WTC11 (cell line): ENCODE data around the gene DCAF16. TPM values are rescaled to one million over a fixed set of nuclear protein-coding genes. Genes with fewer than 3 reads are reported as not detected.

Source experiments
- ATAC-seq: fragments of 200-7000 bp; cut with Tn5 transposase; 2 replicates; pipeline ENCODE4 v1.10.0; 2021; ENCODE audit warnings: mild to moderate bottlenecking, moderate library complexity
- CTCF ChIA-PET: fragments of 300-600 bp; sonication (Branson Sonifier 250); formaldehyde crosslinking; loops from one replicate; lab custom pipeline; 2021; ENCODE audit warnings: antibody characterized with exemption; lab: Charles Lee
- POLR2A ChIA-PET: fragments of 350-600 bp; sonication (Branson Sonifier 250); formaldehyde crosslinking; loops from one replicate; lab custom pipeline; 2021; ENCODE audit warnings: antibody characterized with exemption; lab: Charles Lee
- DNase-seq: peaks from one replicate; pipeline ENCODE4 v3.0.0; 2021; ENCODE audit warnings: low spot score
- H3K27ac Mint-ChIP-seq: 2 replicates; pipeline ENCODE4 v1.8.0; 2021; ENCODE audit warnings: mixed read lengths
- H3K27me3 Mint-ChIP-seq: 2 replicates; pipeline ENCODE4 v1.8.0; 2021; ENCODE audit warnings: low read depth, mild to moderate bottlenecking, moderate library complexity, mixed read lengths
- H3K36me3 Mint-ChIP-seq: 2 replicates; pipeline ENCODE4 v1.8.0; 2021; ENCODE audit warnings: mixed read lengths
- H3K4me1 Mint-ChIP-seq: 2 replicates; pipeline ENCODE4 v1.8.0; 2022; ENCODE audit warnings: mixed read lengths
- H3K4me3 Mint-ChIP-seq: 2 replicates; pipeline ENCODE4 v1.8.0; 2021; ENCODE audit warnings: mild to moderate bottlenecking, moderate library complexity, mixed read lengths
- H3K9me3 Mint-ChIP-seq: 2 replicates; pipeline ENCODE4 v1.8.0; 2021; ENCODE audit warnings: mixed read lengths
- CBFB ChIP-seq: sonication (generic); formaldehyde crosslinking; IDR thresholded peaks from 2 replicates; pipeline ENCODE4 v1.8.1; 2022; ENCODE audit warnings: mild to moderate bottlenecking, low read depth, missing genetic modification reagents
- ETV6 ChIP-seq: sonication (generic); formaldehyde crosslinking; IDR thresholded peaks from 2 replicates; pipeline ENCODE4 v1.8.1; 2022; ENCODE audit warnings: mild to moderate bottlenecking, missing genetic modification reagents
- IRF2 ChIP-seq: sonication (generic); formaldehyde crosslinking; IDR thresholded peaks from 2 replicates; pipeline ENCODE4 v1.8.0; 2022; ENCODE audit warnings: low read depth, missing genetic modification reagents, borderline replicate concordance
- JUN ChIP-seq: sonication (generic); formaldehyde crosslinking; IDR thresholded peaks from 2 replicates; pipeline ENCODE4 v1.8.0; 2023; ENCODE audit warnings: mild to moderate bottlenecking, missing genetic modification reagents
- KAT7 ChIP-seq: sonication (generic); formaldehyde crosslinking; IDR thresholded peaks from 2 replicates; pipeline ENCODE4 v1.8.1; 2023; ENCODE audit warnings: missing genetic modification reagents, mild to moderate bottlenecking, borderline replicate concordance
- NFATC4 ChIP-seq: fragments of 250-450 bp; sonication (Bioruptor Pico); IDR thresholded peaks from 2 replicates; pipeline ENCODE4 v1.9.0; 2021; ENCODE audit warnings: mild to moderate bottlenecking
- NR1H2 ChIP-seq: sonication (generic); formaldehyde crosslinking; IDR thresholded peaks from 2 replicates; pipeline ENCODE4 v1.9.0; 2021; ENCODE audit warnings: mild to moderate bottlenecking, moderate library complexity, missing genetic modification reagents
- NR3C1 ChIP-seq: sonication (generic); formaldehyde crosslinking; conservative IDR thresholded peaks from 2 replicates; pipeline ENCODE4 v1.8.1; 2023; ENCODE audit warnings: low read depth, mild to moderate bottlenecking, missing genetic modification reagents
- OVOL2 ChIP-seq: fragments of 250-450 bp; sonication (Bioruptor Pico); IDR thresholded peaks from 2 replicates; pipeline ENCODE4 v1.9.0; 2021; ENCODE audit warnings: mild to moderate bottlenecking, borderline replicate concordance
- SP1 ChIP-seq: sonication (generic); formaldehyde crosslinking; conservative IDR thresholded peaks from 2 replicates; pipeline ENCODE4 v1.8.1; 2022; ENCODE audit warnings: missing genetic modification reagents
- TCF7 ChIP-seq: sonication (generic); formaldehyde crosslinking; IDR thresholded peaks from 2 replicates; pipeline ENCODE4 v1.8.0; 2022; ENCODE audit warnings: mild to moderate bottlenecking, low read depth, missing genetic modification reagents, moderate library complexity
- TEAD1 ChIP-seq: sonication (generic); formaldehyde crosslinking; IDR thresholded peaks from 2 replicates; pipeline ENCODE4 v1.8.0; 2022; ENCODE audit warnings: mild to moderate bottlenecking, missing genetic modification reagents
- TEAD4 ChIP-seq: sonication (generic); formaldehyde crosslinking; IDR thresholded peaks from 2 replicates; pipeline ENCODE4 v1.8.0; 2022; ENCODE audit warnings: mild to moderate bottlenecking, missing genetic modification reagents
- ZNF423 ChIP-seq: fragments of 250-450 bp; sonication (Bioruptor Pico); IDR thresholded peaks from 2 replicates; pipeline ENCODE4 v2.1.2; 2022; ENCODE audit warnings: mild to moderate bottlenecking, moderate library complexity
- total RNA-seq: library from RNA; stranded (reverse); gene quantifications from 3 replicates; pipeline ENCODE4 v1.2.3, GENCODE V29; 2021
- TF ChIP-seq, protein P1 (sequence below): fragments of 250-450 bp; sonication (Bioruptor Pico); IDR thresholded peaks from 2 replicates; pipeline ENCODE4 v2.1.2; 2022; ENCODE audit warnings: mild to moderate bottlenecking, moderate library complexity
- TF ChIP-seq, protein P2 (sequence below): sonication (generic); formaldehyde crosslinking; conservative IDR thresholded peaks from 2 replicates; pipeline ENCODE4 v1.8.1; 2022; ENCODE audit warnings: mild to moderate bottlenecking, missing genetic modification reagents
- TF ChIP-seq, protein P3 (sequence below): fragments of 250-450 bp; sonication (Bioruptor Pico); IDR thresholded peaks from 2 replicates; pipeline ENCODE4 v1.9.0; 2021; ENCODE audit warnings: mild to moderate bottlenecking
- TF ChIP-seq, protein P4 (sequence below): sonication (generic); formaldehyde crosslinking; IDR thresholded peaks from 2 replicates; pipeline ENCODE4 v1.8.1; 2022; ENCODE audit warnings: low read depth, mild to moderate bottlenecking, moderate library complexity, missing genetic modification reagents, borderline replicate concordance
- TF ChIP-seq, protein P5 (sequence below): sonication (generic); formaldehyde crosslinking; IDR thresholded peaks from 2 replicates; pipeline ENCODE4 v1.8.1; 2023; ENCODE audit warnings: mild to moderate bottlenecking, moderate library complexity, missing genetic modification reagents
- TF ChIP-seq, protein P6 (sequence below): fragments of 250-450 bp; sonication (Bioruptor Pico); IDR thresholded peaks from 2 replicates; pipeline ENCODE4 v1.8.0; 2021; ENCODE audit warnings: mild to moderate bottlenecking

The DCAF16 gene
- total RNA-seq, 1 experiment from 2014 or later, result 53.6 TPM

DNA sequence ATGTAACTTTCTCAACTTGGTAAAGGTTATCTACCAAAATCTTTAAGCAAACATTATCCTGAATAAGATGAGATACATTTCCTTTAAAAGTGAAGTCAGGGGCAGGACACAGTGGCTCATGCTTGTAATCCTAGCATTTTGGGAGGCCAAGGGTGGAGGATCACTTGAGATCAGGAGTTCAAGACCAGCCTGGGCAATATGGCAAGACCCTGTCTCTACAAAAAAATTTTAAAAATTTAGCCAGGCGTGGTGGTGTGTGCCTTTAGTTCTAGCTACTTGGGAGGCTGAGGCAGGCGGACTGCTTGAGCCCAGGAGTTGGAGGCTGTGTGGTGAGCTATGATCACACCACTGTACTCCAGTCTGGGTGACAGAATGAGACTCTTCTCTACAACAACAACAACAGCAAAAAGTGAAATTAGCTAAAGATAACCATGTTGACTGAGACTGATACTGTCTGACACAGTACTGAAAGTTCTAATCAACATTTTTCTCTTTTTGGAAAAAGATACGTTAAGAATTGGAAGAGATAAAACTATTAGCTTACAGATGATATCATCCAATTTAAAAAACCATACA, 4.9 kb downstream of the DCAF16 start:
- ChIA-PET POLR2A (interaction anchor here (0.7 kb wide), 1 partner anchor 57 kb away, joined by 3 read pairs; no protein-coding TSS in a partner anchor), CTCF (interaction anchor here (0.7 kb wide), 1 partner anchor 1923 kb away, joined by 3 read pairs; no protein-coding TSS in a partner anchor)
- TF ChIP-seq SP1 (CRISPR knock-in tag) (no peak), TEAD4 (no peak), OVOL2 (CRISPR knock-in tag) (no peak), NFATC4 (CRISPR knock-in tag) (no peak), IRF2 (CRISPR knock-in tag) (no peak), TEAD1 (no peak)
- TF ChIP-seq, protein P1, sequence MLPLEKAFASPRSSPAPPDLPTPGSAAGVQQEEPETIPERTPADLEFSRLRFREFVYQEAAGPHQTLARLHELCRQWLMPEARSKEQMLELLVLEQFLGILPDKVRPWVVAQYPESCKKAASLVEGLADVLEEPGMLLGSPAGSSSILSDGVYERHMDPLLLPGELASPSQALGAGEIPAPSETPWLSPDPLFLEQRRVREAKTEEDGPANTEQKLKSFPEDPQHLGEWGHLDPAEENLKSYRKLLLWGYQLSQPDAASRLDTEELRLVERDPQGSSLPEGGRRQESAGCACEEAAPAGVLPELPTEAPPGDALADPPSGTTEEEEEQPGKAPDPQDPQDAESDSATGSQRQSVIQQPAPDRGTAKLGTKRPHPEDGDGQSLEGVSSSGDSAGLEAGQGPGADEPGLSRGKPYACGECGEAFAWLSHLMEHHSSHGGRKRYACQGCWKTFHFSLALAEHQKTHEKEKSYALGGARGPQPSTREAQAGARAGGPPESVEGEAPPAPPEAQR (CRISPR knock-in tag), result no peak
- TF ChIP-seq, protein P2, sequence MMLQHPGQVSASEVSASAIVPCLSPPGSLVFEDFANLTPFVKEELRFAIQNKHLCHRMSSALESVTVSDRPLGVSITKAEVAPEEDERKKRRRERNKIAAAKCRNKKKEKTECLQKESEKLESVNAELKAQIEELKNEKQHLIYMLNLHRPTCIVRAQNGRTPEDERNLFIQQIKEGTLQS (CRISPR knock-in tag), result no peak
- TF ChIP-seq, protein P3, sequence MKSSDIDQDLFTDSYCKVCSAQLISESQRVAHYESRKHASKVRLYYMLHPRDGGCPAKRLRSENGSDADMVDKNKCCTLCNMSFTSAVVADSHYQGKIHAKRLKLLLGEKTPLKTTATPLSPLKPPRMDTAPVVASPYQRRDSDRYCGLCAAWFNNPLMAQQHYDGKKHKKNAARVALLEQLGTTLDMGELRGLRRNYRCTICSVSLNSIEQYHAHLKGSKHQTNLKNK (CRISPR knock-in tag), result no peak
- ATAC-seq (no peak), DNase-seq (no peak)
- Mint-ChIP-seq H3K4me3 (no peak overlapping the region), H3K36me3 (peaks cover 52% of the 10 kb centered on the region), H3K9me3 (no peaks in the 10 kb centered on the region), H3K27me3 (peaks cover 2% of the 10 kb centered on the region; the same call in 1 of the 2 replicates), H3K4me1 (peaks cover 27% of the 10 kb centered on the region), H3K27ac (no peak overlapping the region)

DNA sequence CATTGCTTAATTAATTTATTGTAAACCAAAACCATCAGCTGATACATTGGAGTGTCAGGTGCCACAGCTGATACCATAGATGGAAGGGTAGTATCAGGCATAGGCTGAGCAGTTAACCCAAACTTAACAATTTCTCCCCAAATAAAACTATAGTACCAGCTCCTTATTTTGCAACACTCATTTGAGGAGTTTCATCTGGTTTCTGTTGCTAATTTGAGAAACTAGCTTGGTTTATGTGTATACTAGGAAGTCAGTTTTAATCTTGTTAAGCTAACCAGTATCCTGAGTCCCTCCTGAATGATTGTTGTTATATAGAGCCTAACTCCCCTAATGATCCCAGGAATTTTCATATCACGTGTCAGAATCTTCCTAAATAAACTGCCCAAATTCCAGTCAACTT, 12.7 kb downstream of the DCAF16 start:
- ChIA-PET CTCF (interaction anchor here (0.5 kb wide), 1 partner anchor 109 kb away, joined by 6 read pairs; no protein-coding TSS in a partner anchor), POLR2A (no interaction called here)
- Mint-ChIP-seq H3K27ac (no peak overlapping the region), H3K36me3 (peaks cover 30% of the 10 kb centered on the region), H3K4me3 (no peak overlapping the region), H3K27me3 (no peaks in the 10 kb centered on the region), H3K9me3 (no peaks in the 10 kb centered on the region), H3K4me1 (no peaks in the 10 kb centered on the region)
- no peak for ATAC-seq
- no peak for DNase-seq
- TF ChIP-seq, protein P4, sequence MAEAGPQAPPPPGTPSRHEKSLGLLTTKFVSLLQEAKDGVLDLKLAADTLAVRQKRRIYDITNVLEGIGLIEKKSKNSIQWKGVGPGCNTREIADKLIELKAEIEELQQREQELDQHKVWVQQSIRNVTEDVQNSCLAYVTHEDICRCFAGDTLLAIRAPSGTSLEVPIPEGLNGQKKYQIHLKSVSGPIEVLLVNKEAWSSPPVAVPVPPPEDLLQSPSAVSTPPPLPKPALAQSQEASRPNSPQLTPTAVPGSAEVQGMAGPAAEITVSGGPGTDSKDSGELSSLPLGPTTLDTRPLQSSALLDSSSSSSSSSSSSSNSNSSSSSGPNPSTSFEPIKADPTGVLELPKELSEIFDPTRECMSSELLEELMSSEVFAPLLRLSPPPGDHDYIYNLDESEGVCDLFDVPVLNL (CRISPR knock-in tag), result no peak
- TF ChIP-seq ZNF423 (CRISPR knock-in tag), result no peak
- TF ChIP-seq, protein P5, sequence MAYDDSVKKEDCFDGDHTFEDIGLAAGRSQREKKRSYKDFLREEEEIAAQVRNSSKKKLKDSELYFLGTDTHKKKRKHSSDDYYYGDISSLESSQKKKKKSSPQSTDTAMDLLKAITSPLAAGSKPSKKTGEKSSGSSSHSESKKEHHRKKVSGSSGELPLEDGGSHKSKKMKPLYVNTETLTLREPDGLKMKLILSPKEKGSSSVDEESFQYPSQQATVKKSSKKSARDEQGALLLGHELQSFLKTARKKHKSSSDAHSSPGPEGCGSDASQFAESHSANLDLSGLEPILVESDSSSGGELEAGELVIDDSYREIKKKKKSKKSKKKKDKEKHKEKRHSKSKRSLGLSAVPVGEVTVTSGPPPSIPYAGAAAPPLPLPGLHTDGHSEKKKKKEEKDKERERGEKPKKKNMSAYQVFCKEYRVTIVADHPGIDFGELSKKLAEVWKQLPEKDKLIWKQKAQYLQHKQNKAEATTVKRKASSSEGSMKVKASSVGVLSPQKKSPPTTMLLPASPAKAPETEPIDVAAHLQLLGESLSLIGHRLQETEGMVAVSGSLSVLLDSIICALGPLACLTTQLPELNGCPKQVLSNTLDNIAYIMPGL (CRISPR knock-in tag), result no peak
- no peak for TF ChIP-seq NR3C1 (CRISPR knock-in tag)
- TF ChIP-seq ETV6 (CRISPR knock-in tag), result no peak
- no peak for TF ChIP-seq JUN
- no peak for TF ChIP-seq NR1H2 (CRISPR knock-in tag)
- no peak for TF ChIP-seq CBFB
- TF ChIP-seq, protein P3 (CRISPR knock-in tag), result no peak
- no peak for TF ChIP-seq KAT7 (CRISPR knock-in tag)
- TF ChIP-seq, protein P6, sequence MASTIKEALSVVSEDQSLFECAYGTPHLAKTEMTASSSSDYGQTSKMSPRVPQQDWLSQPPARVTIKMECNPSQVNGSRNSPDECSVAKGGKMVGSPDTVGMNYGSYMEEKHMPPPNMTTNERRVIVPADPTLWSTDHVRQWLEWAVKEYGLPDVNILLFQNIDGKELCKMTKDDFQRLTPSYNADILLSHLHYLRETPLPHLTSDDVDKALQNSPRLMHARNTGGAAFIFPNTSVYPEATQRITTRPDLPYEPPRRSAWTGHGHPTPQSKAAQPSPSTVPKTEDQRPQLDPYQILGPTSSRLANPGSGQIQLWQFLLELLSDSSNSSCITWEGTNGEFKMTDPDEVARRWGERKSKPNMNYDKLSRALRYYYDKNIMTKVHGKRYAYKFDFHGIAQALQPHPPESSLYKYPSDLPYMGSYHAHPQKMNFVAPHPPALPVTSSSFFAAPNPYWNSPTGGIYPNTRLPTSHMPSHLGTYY, result no peak
- no peak for TF ChIP-seq TCF7 (CRISPR knock-in tag)
